NCI-H2107 treated with DMSO at 0.1 percent for 48 hours (cell line): ENCODE results near the gene SPATA18.

Experiments
- DNase-seq: peaks from one replicate; lab custom pipeline; 2025; ENCODE audit not compliant: unreplicated experiment; lab: John Stamatoyannopoulos, UW

Gene SPATA18, protein sequence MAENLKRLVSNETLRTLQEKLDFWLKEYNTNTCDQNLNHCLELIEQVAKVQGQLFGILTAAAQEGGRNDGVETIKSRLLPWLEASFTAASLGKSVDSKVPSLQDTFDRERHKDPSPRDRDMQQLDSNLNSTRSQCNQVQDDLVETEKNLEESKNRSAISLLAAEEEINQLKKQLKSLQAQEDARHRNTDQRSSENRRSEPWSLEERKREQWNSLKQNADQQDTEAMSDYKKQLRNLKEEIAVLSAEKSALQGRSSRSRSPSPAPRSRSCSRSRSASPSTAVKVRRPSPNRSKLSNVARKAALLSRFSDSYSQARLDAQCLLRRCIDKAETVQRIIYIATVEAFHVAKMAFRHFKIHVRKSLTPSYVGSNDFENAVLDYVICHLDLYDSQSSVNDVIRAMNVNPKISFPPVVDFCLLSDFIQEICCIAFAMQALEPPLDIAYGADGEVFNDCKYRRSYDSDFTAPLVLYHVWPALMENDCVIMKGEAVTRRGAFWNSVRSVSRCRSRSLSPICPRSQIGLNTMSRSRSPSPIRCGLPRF

DNA sequence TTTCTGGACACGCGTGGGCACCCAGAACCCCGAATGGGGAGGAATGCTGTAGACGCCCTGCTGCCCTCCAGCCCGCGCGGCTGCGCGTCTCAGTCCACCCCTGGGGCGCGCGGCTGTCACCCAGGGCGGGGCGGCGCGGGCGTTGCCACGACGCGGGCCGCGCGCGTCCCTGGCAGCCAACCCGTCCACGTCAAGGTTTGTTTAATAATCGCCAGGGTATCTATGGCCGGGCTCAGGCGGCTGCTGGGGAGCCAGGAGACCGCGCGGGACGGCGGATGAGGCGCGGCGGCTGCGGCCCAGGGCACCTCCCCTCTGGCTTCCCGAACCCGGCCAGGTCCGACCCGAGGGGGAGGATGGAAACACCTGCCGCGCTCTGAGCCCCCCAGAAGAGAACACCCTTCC, at the start of gene SPATA18:
Gene SPATA18 (plus strand): TSS at position 92 of the 402 bp plus-strand sequence. CDS start 401 bp downstream, outside the sequence.
- DNase-seq = no peak

DNA sequence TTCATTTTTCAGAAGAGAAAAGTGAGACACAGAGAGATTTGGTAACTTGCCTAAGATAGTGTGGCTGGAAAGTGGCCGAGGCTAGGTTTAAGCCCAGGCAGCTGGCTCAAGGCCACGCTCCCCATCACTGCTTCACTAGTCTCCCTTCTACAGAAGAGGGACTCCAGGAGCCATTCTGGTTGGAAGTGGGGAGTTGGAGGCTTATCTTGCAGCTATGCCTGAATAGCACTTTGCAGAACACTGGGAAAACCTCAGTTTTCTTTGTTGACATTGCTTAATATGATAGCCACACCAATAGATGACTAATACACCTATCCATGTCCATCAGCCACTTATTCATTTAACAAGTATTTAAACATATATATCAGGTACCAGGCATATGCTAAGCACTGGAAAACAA, 49.5 kb upstream of the SPATA18 start:
- DNase-seq = no peak

GRCh38 chr4:52004414-52004813, 46.7 kb upstream of the SPATA18 start:
- no peak for DNase-seq

GRCh38 chr4:52005604-52006273, 45.4 kb upstream of the SPATA18 start:
- DNase-seq = no peak

- no peak for DNase-seq
These were observed 44.2 kb upstream of the SPATA18 start for GRCh38 chr4:52006887-52007286.

DNA sequence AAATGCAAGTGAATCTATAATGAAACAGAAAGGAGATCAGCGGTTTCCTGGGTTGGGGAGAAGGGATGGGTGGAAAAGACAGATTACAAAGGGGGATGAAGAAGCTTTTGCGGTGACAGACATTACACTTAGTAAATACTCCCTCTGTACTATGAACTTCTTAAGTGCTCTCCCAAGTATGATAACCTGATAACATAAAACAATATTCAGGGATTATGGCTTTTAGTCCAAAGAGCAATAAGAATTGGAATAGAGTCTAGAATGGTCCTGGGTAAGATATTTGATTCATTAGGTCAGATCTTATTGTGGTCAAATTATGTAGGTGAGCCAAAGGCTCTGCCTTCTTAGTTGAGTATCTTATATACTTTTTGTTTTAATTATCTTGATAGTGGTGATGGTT, 40.1 kb upstream of the SPATA18 start:
- DNase-seq = no peak

- no peak for DNase-seq
These were observed 38.5 kb upstream of the SPATA18 start for GRCh38 chr4:52012651-52013050.

- no peak for DNase-seq
These were observed 36.2 kb upstream of the SPATA18 start for GRCh38 chr4:52014903-52015302.

DNA sequence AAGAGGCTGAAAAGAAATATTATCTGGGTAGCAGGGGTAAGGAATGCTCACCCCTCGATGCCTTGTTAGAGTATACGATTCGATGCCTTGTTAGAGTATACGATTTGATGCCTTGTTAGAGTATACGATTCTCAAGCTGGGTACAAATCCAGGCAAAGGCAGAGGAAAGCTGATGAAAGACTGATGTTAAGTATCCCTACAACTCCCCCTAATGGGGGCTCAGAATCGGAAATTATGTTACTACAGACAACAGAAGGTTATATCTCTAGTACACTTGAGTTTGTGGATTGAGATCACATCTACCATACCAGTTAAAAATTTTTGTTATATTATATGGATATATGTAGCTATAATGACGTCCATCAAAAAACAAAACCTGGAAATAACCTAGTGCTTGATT, 35.7 kb upstream of the SPATA18 start:
- no peak for DNase-seq

DNA sequence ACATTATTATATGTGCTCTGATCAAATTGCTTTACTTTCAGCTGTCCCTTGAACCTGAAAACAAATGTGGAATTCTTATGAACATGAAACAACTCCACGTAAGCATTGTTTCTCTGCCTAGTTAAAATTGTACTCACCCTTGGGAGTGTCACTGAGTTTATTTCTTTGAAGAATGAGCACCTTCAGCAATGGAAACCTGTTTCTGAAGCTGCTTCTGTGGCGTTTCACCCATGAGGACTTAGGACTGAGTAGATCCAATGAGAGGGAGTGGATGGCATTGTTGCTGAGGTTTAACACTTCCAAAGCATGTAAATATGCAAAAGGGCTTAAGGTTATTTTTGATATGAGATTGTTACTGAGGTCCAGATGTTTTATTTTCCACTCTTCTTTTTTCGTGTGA, 34.1 kb upstream of the SPATA18 start:
- no peak for DNase-seq

- DNase-seq = no peak
These were observed 33.3 kb upstream of the SPATA18 start for GRCh38 chr4:52017814-52018213.

DNA sequence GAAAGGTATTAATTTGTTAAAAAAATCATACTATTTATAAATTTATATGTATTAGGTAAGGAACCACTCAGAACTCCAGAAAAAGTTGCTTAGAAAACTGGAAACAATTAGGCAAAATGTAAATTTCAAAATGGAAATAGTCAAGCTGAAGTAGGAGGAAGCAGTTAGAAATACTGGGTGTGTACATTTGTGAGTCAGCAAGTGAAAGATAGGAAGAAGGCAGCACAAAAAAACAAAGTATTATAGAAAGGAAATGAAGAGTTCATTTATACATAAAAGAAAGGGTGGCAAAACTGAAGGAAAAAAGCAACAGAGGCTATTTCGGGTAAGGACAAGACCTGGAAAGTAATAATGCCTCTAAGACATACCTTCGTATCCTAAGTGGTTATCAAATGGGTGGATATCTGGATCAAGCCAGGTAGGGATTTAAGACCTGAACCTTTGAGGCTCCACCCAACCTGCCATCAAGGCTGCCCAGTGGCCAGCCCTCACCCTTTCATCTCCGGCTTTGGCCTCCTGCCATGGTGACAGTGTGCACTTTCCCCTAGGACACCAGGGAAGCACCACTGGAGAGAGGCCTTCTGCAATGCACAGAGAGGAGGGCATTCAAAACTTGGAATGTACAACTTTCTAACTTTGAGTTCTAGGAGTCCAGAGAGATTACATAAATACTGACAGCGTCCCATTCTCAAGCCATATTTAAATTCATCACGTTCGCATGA, 31.0 kb upstream of the SPATA18 start, which contains the start of gene LRRC66:
Gene LRRC66 (minus strand): TSS at position 428 of the 722 bp plus-strand sequence. CDS start 2,750 bp downstream, outside the sequence.
- no peak for DNase-seq

- DNase-seq = no peak
These were observed 22.1 kb upstream of the SPATA18 start for GRCh38 chr4:52028970-52029369.

DNA sequence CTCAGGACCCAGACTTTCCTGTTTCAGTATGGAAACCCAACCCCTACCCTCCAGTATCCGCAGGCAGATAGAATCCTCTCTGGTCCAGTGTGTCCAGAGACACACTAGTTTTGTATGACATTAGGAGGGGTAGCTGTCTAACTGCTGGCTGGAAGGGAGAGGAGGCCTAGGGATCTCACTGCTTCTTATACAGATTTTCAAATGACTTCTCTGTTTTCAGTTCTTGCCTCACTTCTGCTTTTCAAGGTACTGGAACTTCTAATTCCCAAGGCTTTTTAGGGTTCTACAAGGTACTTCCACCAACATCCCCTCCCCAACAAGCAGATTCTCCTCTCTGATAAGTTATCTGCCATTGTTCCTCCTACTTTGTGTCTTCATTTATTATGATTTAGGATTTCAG, 19.1 kb upstream of the SPATA18 start:
- DNase-seq = no peak

- no peak for DNase-seq
These were observed 15.9 kb upstream of the SPATA18 start for GRCh38 chr4:52035190-52035589.

DNA sequence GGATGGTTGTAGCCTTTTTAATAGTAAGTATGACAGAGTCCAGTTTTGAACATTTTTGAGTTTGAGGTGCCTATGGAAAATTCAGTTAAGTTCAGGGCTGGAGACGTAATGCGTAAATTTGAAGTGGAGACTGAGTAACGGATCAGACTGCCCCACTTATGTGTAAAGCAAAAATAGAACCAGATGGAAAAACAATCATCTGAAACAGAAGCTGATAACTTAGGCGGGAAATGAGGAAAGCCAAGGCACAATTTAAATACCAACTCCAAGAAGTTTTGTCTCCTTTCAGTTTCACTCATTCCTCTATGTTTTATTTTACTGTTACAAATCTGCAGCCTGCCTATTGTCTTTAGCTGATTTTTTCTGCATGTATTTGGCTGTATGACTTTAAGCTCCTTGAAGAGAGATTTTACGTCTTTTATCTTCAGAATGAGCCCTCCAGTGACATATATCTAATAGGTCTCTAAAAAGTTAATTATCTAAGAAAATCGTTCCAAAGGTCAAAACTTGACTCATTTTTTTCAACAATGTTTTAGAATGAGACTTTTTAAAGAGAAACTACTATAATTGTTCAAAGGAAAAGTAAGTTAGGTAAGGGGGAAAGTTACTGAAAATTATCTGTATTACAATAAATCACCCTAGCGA, 14.1 kb upstream of the SPATA18 start:
- no peak for DNase-seq

DNA sequence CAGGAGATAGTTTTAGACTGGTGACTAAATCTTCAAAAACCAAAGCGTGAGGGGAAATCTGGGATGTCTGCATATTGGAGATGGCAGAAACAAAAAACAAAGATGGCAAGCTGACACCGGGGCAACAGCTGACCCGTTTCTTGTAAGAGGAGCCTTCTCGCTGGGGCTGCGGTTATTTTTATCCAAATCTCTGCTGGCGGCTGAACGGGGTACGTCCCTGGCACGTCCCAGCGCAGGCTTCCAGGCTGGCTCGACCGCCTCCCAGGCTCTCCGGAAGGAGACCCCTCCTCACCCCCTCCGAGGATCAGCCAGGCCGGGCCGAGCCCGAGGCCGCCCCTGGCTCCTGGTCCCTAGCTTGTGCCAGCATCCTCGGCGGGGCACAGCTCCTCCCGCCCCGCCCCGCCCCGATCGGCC, 13.4 kb upstream of the SPATA18 start:
- no peak for DNase-seq

DNA sequence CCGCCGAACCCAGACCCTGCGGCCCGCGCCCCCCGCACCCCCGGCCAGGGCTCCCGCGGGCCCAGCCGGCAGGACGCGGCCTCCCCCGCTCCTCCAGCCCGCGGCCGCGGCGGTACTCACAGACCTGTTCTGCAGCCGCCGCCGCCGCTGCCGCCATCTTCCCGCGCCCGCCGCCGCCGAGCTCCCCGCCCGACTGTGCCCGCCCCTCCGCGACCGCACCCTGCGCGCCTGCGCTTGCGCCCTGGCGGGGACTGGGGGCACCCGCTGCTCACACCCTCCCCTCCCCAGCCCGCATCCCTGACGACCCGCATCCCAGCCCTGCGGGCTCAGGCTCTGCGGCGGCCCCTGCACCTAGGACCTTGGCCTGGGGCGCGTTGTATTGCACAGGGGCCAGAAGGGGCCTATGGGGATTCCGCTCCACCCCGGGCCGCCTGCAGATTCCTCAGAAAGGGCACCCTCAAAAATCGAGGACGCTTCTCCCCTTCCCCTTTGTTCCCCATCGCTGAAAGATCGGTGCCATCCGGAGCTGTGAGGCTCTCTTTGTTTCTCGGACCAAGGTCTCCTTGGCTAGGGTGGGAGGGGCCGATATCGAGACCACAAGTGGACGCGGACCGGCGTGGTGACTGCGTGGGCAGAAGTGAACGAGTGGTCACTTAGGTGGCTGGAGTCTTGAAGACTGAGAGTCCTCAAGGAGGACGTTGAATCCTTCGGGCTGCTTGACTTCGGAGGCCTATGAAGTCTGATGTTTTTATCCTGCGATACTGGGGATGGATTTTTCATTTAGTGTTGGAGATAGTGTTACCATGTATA, 12.8 kb upstream of the SPATA18 start, which contains the start of gene SGCB:
Gene SGCB (minus strand): TSS at position 197 of the 810 bp plus-strand sequence. CDS start 40 bp downstream, at position 157.
- DNase-seq = no peak

- no peak for DNase-seq
These were observed 6.1 kb upstream of the SPATA18 start for GRCh38 chr4:52045028-52045427.

- DNase-seq = no peak
These were observed 1.8 kb upstream of the SPATA18 start for GRCh38 chr4:52049266-52049665.
